HG02571 (cell line): ENCODE results near the gene CDC20.
"Not testable (repeated sequence)": the region's sequence is repeated elsewhere in the genome, so short reads cannot be mapped to it uniquely, and the experiment has no call there.

ENCODE experiments used
- ATAC-seq: cut with Tn5 transposase; IDR thresholded peaks from one replicate; pipeline ENCODE4 v1.9.1; 2021; ENCODE audit warnings: mild to moderate bottlenecking, moderate library complexity; ENCODE audit not compliant: unreplicated experiment

Gene CDC20

DNA sequence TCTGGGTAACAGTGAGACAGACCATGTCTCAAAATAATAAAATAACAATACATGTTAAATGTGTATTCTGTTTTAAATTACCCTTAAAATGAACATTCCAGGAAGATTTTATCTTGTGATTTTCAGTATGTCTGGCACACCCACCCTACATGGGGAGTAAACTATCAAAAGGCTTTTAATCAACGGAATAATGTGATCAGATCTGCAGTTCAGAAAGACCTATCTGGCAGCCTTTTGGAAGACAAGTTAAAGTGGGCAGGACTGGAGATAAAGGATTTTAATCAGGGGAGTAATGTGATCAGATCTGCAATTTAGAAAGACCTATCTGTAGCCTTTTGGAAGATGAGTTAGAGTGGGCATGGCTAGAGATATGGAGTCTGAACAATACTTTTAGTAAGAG is 20.7 kb downstream of the CDC20 start:
- no peak for ATAC-seq

DNA sequence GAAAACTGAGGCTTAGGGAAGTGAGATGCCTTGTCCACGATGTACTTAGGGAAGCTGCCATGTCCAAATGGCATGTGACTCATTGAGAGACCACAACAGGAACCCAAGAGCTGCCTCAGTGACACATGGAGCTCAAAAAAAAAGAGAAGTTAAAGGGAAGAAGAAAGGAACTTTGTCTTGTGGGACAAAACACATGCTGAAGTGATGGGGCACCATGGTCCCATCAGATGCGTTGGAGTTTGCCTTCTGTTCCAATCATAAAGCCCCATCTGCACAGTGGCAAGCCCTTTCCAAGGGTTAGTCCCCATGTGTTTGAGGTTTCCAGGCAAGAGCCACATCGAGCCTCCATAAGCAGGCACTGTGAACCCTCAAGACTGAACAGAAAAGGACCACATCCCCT is 22.8 kb downstream of the CDC20 start:
- no peak for ATAC-seq

DNA sequence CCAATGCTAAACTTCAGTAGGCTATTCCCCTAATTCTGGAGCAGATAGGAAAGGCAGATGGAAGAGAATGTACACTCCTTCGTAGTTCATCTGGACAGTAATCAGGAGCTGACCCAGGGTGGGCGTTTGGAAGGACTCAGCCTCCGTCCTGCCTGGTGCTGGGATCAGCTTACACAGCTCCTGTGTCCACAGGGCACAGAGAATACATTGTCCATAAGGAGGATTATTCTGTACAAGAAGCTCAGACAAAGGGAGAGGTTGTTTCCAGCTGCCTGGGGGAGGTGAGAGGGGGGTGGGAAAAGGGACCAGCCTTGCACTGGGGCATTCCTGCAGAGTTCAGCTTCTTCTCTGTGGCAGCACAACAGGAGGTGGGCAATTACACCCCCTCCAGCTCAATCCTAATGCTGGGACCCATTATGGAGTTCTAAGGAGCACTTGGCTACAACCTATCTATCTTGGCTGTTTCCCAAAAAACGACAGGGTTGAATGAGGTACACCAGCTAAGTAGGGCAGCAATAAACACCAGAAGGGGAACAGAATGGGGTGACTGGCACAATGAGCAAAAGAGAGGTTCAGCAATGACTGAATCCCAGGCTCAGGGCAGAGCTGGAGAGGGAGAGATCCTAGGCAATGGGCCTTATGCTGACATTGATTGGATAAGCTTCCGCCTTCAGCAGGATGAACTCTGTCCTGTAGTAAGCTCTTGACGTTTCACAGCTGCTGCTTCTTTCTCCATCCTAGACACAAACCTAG is 23.4 kb downstream of the CDC20 start:
- ATAC-seq, result no peak

DNA sequence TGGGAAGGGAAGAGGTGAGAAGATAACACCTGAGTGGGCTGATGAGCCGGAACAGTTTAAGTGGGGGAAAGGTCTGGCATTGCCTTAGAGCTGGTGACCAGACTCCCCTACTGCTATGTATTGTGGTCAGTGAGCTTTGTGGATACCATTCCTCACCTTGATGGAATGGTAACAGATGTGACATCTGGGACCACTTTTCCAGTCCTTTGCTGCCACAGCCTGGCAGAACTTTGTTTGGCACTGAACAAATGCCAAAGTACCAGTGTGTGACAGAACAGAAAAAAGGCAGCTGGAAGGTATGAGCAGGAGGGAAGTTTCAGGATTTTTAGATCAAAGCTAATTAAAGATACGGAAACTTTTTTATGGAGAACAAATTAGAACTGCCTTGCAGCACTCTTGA is 24.7 kb downstream of the CDC20 start:
- ATAC-seq, result no peak

DNA sequence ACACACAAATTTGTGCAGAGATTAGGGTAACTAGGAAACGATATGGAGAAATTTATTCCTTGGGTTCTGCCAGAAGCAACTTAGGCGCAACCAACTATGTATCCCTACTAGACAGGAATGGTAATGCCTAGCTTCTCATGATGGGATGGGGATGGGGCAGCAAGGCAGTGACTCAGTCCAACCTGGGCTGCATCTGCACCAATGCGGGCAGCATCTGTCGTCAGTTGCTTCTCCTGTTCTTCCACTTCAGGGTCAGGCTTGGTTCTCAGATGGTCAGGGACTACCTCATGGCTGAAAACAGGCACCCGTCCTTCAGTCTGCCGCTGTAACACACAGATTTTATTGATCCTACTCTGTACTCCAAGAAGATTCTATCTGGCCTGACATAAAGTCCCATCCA is 27.9 kb downstream of the CDC20 start:
- no peak for ATAC-seq

DNA sequence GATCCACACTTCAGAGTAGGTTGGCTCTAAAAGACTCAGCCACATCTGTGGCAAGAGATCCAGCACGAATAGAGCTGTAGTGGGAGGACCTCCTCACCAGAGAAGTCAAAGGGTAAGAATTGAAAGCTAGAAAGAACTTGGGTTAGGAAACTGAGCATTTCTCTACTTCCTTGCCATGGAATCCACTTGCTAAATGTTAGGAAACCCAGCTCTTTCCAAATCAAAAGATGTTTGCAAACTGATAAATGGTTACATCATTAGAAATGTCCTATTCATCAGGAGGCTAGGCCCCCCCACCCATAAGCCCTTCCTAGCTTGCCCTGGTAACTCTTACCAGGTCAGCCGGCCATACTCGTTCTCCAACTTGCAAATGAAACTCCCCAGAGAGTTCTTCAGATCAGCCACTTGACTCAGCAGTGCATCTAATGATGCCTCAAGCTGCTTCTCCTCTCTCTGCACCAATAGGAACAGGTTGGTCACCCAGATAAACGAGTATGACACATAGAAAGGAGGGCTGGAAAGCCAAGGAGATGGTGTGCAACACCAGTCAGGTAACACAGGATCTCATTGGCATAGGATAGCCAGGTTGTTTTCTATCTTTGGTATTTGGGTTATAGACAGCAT is 29.3 kb downstream of the CDC20 start:
- ATAC-seq, result no peak

DNA sequence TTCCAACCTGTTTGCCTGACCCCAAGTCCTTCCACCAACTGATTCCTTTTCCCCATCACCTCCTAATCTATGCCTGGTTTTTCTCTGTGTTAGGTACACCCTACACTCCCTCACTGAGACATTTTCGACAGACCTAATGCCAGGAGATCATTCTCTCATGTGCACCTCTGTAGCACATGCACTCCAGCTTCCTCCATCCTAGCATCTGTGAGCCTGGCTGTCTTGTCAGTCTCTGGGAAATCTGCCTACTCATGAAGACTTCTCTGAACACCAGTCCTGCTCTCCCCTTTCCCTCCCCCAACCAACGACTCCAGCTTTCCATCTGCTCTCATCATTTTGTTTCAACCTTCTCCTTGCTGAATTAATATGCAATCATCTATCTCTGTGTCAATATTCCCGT is 29.8 kb downstream of the CDC20 start:
- ATAC-seq, result no peak

DNA sequence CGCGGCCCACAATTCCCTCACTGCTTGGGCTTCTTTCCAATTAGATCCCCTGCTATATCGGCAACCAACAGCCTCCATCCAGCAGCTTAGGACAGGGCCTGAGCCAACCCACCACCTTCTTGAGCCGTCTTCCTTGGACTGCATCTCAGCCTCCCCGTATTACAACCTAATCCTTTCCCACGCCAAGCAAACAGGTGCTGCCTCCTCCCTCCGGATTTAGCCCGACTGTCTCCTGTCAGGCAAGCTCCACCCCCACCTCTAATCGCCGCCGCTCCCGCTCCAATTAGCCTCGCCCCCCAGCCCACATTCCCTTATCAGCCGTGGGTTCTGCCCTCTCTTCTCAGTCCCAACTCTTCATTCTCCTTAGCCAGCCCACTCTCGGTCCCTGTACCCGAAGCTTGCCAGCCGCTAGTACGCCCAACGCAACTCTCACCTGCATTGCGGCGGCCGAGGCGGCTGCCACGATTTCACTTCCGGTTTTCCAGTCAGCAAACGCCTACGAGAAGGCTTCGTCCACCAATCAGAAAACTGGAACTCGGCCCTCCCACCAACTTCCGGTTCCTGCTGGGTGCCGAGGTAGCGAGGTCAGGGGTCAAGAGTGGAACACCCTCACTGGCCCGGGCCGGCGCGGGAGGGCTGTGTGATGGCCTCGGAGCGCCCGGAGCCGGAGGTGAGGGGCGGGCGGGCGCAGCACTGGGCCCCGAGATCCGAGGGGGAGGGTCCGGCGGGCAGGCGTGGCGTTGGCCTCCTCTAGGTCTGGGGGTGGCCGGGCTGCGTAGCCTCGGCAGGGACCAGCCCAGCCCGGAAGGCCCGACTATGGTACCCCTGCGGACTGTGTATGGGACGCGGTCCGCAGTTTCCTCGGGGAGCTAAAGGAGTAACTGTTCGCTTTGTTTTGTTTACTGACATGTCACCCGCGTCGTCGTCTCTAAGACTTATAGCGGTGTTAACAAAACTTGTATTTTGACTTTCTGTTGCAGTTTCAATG is 30.8 kb downstream of the CDC20 start, which contains the start of the genes MED8 and SZT2:
Gene MED8 (minus strand): TSS at position 475 of the 988 bp plus-strand sequence. CDS start 36 bp downstream, at position 439.
Gene SZT2 (plus strand): TSS at position 574 of the 988 bp plus-strand sequence. CDS start 70 bp downstream, at position 644.
- peak; percentile 87 for ATAC-seq

DNA sequence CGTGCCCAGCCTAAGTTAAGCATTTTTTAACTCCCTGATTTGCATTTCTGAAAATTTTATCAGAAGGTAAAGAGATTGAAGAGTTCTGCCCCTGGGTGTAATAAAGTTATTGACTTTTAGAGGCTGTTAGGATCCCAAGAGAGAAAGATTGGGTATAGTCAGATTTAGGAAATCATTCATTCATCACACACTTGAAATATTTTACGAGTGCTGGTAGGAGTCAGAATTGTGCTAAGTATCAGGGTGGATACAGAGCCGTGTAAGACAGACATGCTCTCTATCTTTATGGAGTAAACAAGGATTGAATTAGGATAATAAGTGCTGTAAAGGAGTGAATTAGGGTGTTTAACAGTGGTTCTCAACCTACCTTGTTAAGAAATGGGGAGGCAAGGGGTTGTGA is 33.9 kb downstream of the CDC20 start:
- ATAC-seq, result no peak

DNA sequence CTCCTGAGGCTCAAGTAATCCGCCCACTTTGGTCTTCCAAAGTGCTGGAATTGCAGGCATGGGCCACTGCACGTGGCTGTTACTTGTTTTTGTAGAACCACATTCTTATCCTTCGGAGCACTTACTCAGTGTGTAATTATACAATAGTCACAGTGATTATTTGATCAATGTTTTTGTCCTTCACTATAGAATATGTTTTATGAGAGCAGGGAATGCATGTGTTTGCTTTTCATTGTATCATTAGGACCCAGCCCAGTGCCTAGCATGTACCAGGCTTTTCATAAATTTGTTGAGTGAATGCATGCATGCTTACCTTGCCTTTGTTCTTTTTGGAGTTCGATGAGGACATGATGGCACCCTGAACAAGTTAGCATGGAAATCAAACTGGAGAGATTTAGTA is 36.7 kb downstream of the CDC20 start:
- ATAC-seq, result no peak

DNA sequence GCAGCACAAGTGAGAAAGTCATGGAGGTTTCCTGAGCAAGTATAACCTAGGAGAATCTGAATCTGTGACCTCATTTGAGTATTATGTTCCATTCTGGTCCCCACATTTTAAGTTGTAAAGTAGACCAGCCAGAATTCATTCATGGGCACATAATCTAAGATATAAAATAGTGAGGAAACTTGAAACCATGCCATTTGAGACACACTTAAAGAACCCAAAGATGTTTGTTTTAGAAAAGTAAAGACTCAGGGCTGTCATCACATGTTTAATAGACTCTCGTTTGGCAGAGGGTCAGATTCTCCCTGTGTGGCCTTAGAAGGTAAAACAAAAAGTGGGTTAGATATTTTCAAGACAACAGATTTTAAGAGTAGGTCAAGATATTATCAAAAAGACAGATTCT is 37.3 kb downstream of the CDC20 start:
- no peak for ATAC-seq

DNA sequence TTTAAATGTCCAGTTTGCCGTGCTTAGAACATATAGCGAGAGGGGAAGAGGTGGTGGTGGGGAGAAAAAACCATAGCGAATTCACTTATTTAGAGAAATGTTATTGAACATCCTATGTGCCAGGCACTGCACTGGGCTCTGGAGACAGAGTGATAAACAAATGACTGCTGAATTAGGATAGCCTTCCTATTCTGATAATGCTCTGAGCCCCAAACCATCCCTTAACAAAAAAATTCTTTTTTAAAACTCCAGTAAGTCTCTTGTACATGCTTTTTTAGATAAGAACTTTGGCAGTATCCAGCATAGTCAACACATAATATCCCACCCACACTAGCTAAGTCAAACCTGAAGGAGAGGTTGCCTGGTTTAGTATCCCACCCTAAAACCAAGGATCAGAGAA is 39.4 kb downstream of the CDC20 start:
- no peak for ATAC-seq

DNA sequence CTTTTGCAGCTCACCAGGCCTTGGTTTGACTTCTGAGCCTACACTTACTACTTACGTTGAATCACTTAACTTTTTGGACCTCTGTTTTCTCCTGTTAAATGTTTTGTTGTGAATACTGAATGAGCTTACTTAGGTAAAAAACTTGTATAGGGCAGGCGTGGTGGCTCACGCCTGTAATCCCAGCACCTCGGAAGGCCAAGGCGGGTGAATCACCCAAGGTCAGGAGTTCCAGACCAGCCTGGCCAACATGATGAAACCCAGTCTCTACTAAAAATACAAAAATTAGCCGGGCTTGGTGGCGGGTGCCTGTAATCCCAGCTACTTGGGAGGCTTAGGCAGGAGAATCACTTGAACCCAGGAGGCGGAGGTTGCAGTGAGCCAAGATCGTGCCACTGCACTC is 41.7 kb downstream of the CDC20 start:
- not testable (repeated sequence) for ATAC-seq

DNA sequence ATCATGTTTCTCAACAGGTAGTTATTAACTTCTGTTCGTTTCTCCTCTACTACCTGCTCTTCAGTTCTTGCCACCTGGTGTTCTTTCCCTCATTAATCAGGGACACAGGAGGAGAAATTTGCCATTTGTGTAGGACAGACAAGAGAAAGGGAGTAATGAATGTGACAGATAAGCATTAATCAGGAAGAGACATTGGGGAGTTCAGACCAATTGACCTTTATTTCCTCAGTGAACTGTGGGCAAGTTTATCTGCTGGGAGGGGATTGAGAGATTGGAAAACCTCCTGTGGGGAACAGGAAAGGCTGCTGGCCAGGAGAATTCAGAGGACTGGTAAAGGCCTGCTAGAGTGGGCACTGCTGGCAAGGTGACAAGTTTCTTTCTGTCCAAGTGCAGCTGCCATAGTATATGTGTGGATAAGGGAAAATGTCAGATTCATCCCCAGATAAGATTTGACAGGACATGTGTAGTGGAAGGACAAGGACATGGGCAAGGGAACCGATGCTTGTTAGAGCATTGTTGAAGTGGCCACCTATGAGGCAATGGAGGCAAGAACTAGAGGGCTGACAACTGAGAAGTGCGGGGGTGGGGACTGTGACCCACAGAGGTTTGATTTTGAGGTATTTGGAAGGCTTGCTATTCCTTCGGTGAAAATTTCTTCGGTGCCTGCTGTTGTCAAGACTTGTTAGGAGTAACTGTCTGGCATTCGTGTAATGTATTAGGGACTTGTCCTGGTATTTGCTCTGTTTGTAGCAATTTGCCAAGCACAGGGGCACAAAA is 43.5 kb downstream of the CDC20 start:
- no peak for ATAC-seq

DNA sequence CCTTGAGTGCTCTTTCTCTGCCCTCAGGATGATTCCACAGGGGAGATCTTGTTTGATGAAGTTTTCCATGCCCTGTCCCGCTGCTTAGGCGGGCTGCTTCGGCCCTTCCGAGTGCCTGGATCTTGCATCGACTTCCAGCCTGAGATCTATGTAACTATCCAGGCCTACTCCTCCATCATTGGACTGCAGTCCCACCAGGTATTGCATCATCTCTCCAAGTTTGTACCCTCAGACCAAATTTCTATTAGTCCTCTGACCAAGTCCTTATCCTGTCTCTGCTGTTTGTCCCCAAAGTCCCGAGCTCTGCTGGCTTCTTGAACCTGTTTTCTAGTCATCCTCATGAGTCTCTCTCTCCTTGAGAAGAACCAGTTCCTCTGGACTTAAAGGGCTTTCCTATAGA is 45.6 kb downstream of the CDC20 start:
- no peak for ATAC-seq

DNA sequence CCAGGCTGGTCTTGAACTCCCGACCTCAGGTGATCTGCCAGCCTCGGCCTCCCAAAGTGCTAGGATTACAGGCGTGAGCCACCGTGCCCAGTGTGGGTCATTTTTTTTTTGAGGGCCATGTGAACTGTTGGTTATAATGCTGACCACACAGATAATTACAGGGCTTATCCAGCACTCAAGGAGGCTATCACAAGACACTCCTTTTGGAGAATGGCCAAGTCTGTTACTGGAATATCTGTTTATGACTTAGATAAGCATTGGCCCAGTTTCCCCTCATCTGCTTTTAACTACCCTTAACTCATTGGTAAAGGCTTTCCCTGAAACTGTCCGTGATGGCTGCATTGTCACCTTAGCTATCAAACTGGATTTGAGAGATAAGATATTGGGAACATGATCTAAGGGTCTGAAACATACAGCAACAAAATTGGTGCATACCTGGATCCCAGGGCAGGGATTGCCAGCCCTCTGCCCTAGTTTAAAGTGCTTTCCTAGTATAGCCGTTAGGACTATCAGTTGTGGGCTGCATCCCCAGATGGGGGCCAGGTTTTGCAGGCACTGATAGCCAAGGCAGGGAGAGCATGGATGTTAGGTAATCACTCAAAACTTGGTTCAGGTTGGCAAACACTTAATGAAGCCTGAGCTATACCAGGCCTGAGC is 46.6 kb downstream of the CDC20 start:
- ATAC-seq, result no peak

DNA sequence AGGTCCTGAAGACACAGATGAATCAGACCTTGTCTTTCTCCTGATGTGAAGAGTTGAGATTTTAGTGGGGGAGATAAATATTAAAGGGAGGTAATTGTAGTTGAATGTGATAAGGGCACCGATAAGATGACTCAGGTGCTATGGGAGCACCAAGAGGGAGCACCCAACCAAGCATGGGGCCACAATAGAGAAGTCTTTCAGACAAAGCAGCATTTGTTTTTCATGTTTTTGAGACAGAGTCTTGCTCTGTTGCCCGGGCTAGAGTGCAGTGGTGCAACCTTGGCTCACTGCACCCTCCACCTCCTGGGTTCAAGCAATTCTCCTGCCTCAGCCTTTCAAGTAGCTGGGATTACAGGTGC is 47.1 kb downstream of the CDC20 start:
- ATAC-seq, result no peak

DNA sequence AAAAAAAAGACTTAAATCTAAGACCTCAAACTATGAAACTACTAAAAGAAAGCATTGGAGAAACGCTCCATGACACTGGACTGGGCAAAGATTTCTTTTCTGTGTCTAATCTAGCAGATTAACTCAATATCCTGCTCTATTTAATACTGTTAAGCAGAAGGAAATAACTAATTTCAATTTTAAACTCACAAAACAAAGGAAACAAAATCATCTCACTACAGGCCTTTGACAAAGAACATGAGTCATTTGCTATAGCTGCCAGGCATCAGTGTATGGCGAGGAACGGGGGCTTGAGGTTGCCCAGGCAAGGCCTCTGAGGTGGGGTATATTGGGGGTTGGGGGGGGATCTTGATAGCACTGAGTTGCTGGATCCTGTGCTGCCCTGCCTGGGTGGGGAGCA is 51.8 kb downstream of the CDC20 start:
- ATAC-seq, result no peak
